OCI-LY3 (cell line): ENCODE measurements around the gene CNDP1.

ENCODE experiments used
- EZH2phosphoT487 ChIP-seq: fragments of 200-600 bp; shearing (Covaris generic); IDR thresholded peaks from 2 replicates; pipeline ENCODE4 v1.6.1; 2018; ENCODE audit warnings: antibody characterized with exemption, mixed run types, low read depth
- TF ChIP-seq, protein P1 (sequence below): fragments of 200-600, 300-600 bp; sonication (generic); IDR thresholded peaks from 2 replicates; pipeline ENCODE4 v1.5.1; 2014; ENCODE audit warnings: antibody characterized with exemption, low read length, low read depth

GRCh38 chr18:74631212-74631611 lies 96.9 kb downstream of the CNDP1 start:
- TF ChIP-seq, protein P1, sequence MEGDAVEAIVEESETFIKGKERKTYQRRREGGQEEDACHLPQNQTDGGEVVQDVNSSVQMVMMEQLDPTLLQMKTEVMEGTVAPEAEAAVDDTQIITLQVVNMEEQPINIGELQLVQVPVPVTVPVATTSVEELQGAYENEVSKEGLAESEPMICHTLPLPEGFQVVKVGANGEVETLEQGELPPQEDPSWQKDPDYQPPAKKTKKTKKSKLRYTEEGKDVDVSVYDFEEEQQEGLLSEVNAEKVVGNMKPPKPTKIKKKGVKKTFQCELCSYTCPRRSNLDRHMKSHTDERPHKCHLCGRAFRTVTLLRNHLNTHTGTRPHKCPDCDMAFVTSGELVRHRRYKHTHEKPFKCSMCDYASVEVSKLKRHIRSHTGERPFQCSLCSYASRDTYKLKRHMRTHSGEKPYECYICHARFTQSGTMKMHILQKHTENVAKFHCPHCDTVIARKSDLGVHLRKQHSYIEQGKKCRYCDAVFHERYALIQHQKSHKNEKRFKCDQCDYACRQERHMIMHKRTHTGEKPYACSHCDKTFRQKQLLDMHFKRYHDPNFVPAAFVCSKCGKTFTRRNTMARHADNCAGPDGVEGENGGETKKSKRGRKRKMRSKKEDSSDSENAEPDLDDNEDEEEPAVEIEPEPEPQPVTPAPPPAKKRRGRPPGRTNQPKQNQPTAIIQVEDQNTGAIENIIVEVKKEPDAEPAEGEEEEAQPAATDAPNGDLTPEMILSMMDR: no peak
- TF ChIP-seq EZH2phosphoT487: no peak
